HG03139 (cell line): ENCODE data around the gene AP3B1.
"Not testable (repeated sequence)": the region's sequence is repeated elsewhere in the genome, so short reads cannot be mapped to it uniquely, and the experiment has no call there.

Experiments
- ATAC-seq: cut with Tn5 transposase; IDR thresholded peaks from one replicate; pipeline ENCODE4 v1.9.1; 2021; ENCODE audit not compliant: unreplicated experiment

The AP3B1 gene

DNA sequence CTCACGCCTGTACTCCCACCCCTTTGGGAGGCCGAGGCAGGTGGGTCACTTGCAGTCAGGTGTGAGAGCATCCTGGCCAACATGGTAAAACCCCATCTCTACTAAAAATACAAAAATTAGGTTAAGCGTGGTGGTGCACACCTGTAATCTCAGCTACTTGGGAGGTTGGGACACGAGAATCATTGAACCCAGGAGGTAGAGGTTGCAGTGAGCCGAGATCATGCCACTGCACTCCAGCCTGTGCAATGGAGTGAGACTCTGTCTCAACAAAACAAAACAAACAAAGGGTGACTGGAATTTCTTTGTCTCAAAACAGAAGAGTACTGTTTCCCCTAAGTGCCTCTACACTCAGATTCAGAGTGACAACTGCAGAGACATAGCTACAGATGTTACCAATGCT is 116.1 kb downstream of the AP3B1 start:
- ATAC-seq, result no peak

DNA sequence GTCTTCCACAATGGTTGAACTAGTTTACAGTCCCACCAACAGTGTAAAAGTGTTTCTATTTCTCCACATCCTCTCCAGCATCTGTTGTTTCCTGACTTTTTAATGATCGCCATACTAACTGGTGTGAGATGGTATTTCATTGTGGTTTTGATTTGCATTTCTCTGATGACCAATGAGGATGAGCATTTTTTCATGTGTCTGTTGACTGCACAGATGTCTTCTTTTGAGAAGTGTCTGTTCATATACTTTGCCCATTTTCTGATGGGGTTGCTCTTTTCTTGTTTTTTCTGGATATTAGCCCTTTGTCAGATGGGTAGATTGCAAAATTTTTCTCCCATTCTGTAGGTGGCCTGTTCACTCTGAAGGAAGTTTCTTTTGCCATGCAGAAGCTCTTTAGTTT is 124.2 kb downstream of the AP3B1 start:
- not testable (repeated sequence) for ATAC-seq

DNA sequence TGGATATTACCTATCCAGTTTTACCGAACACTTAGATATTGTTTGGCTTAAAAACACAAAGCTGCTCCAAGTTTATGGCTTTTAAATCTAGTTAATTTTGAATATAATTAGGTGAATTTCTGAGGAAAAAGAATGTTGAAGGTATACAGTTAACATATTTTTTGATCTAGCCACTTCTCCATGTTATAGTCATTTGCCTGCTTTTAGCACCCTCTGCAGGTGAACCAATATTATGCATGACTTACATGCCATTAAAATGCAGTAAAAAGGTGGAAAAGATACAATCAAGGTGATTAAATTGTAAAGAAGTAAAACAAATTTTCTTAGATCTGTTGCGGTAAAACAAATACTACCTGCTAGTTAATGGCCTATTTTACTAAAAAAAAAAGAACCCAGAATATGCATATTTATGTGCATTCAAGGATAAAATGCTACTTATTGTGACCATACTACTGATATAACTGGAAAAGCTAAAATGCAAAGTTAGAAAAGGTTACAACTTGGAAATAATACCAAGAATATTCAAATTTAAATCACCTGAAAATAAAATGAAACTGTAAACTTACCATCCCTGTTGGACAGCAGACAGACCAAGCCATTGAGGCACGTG is 132.1 kb downstream of the AP3B1 start:
- ATAC-seq, result no peak

DNA sequence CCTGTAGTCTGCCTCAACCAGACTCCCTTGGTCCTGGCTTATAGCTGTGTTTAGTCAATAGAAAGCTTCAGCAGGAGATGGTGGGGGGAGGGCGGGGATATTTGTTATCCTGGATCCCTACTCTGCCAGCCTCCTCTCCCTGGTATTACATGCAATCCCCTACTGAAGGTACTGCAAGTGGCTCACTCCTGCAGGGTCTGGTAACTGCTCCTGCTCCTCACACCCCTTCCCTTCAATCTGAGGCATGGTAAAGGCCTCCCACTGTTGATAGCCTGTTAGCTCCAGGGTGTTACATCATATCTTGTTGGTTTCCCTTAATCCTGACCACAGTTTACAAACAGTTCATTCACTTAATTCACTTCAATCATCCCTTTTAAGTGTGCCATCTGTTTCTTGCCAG is 137.5 kb downstream of the AP3B1 start:
- ATAC-seq, result no peak

DNA sequence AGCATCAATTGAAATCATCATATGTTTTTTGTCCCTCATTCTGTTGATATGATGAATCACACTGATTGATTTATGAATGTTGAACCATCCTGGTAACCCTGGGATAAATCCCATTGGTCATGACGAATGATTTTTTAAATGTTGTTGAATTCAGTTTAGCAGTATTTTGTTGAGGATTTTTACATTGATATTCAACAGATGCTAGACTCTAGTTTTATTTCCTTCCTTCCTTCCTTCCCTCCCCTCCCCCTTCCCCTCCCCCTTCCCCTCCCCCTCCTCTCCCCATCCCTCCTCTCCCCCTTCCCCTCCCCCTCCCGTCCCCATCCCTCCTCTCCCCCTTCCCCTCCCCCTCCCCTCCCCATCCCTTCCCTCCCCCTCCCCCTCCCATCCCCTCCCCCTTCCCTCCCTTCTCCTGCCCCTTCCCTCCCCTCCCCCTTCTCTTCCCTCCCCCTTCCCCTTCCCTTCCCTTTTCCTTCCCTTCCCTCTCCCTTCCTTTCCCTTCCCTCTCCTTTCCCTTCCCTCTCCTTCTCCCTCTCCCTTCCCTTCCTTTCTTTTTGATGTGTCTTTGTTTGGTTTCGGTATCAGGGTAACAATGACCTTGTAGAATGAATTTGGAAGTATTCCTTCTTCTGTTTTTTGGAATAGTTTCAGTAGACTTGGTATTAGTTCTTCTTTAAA is 142.8 kb downstream of the AP3B1 start:
- ATAC-seq, result no peak

DNA sequence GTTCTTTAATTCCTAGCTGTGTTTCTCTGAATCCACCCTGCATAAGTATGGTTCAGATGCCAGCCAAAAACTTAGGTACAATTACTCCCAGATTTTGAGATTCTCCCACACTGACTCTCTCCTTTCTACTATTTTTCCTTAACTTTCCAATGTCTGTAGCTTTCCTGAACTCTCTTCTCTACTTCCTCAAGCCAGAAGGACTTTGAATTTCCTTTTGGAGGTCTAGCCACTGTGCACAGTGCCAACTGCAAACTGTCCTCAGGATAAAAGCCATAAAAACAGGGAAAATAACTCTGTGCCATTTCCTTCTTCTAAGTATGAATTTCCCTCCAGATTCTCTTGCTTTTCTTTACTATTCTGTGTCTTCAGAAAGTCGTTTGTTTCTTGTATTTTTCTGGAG is 157.2 kb downstream of the AP3B1 start:
- ATAC-seq, result no peak

DNA sequence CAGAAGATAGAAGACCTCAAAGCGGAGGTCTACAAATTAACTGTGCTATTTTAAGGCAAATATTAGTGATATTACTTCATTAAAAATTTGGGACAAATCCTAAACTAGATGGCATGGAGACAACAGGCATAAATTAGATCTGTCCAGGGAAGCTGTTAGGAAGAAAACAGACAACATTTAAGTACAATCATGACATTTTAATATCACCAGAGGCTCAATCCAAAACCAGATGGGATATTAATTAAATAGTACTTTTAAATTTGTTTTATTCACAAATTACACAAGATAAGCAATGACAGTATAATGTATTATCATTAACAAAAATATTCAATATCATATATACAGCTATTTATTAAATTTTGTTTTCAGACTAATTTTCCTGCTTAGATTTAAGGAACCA is 161.1 kb downstream of the AP3B1 start:
- no peak for ATAC-seq

DNA sequence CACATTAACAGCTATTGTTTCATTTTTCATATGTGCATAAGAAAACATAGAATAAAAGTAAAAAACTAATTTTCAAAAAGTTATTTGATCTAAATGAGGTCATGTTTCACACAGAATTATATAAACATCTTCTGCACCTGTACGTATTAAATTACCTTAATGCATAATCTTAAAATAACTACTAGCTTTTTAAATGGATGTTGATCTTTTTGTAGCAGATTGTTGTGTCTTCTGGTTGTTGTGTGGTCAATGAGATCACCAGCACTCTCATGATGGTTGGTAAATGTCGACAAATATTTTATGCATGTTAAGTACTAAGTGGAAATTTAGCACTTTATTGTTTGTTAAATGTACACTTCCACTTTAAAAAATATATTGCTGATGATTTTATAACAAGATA is 162.0 kb downstream of the AP3B1 start:
- ATAC-seq, result no peak

DNA sequence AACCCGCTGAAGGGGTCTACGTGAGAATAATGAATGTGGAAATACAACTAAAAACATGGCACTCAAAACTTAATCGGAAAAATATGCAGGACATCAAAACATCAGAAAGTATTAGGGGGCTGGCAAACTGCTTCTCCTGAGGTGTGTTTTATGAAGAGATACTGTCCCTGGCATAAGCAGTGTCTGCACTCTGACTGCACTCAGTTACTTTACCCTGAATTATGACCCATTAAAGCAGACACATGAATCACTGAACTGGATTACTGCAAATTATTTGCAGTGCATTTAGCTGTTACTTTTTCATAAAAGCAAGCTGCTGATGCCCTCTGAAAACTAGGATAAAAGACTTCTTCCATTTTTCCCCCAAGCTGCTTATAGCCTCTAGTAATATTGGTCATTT is 164.9 kb downstream of the AP3B1 start:
- ATAC-seq, result no peak

DNA sequence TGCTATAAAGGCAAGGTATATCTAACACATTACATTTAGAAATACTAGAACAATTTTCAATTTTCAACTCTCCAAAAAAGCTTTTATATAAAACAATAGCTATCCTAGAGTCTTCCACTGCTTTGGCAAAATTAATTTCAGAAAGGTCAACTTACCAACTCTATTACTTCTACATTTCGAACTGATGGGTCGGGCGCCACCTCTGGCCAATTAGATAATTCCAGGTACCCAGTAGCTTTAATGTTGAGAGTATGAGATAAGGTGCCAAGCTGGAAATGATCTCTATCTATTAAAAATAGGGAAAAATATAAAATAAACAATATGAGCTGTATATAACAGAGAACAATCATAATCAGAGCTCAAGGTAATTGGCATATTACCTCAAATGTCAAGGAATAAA is 166.6 kb downstream of the AP3B1 start:
- no peak for ATAC-seq

DNA sequence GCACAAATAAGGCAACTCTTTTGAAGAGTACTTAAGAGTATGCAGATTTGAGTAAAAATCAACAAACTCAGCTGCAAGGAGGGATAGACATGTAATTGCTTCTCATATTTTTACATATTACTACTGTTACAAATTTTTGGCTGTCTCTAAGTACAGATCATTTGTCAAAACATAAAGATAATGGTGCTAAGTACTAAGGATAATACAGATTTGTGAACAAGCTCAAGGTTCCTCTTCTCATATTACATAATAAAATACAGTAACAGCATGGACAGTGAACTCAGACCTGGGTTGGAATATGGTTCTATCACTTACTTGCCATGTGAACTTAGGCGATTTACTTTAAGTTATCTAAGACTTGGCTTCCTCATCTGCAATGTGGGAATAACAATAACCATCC is 168.0 kb downstream of the AP3B1 start:
- ATAC-seq, result no peak

DNA sequence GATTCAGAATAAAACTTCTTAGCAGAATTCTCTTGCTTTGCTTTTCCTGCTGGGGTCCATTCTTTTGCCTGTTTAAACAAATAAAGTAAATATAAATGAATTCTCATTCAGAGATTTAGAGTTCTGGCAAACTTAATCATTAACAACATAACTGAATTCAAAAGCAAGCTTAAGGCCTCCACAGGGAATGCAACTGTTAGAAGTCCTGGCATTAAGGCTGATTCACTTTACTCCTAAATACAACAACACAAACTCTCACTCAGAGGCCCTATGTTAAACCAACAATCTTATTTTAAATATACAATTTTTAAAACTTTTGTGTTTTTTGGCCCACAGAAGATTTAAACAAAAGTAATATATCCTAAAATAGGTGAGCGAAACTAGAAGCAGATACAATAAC is 178.3 kb downstream of the AP3B1 start:
- ATAC-seq, result no peak

DNA sequence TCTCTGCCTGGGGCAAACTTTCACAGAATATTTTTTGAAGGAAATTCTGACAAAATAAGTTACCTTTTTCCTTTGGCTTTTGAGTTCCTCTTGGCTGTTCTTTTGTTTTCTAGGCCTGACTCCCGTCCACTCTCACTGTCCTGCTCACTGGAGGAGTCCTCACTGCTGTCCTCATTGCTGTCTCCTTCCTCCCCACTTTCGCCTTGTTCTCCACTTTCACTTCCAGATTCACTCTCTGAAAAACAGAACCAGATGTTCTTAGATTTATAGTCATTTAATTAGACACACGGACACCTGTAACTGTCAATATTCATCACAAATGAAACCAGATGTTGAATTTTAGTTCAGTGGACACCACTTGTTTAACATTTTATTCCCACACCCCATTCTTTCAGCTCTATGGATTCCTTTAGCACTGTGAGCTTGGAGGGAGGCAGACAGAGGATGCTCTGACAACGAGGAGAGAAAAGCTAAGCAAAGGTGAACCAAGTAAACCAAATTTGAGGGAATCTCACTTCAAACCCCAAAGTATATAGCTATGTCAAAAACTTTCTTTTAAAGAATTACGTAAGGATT is 180.7 kb downstream of the AP3B1 start:
- ATAC-seq, result no peak

DNA sequence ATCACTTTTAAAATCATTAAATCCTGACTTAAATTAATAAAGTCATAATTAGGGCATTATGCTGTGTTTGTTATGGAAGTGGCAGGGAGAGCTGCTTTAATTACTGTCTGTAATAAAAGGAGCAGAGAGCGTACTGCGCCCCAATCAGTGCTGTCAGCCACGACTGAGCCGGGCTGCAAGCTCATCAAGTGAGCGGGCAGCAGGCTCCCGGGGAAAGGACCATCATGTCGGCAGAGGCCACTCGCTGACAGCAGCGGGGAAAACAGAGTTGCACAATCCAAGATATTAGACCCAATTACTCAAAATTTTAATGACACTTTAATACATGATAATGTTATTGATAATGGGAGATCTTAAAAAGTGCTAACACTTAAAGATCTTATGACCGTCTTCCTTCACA is 181.6 kb downstream of the AP3B1 start:
- no peak for ATAC-seq

DNA sequence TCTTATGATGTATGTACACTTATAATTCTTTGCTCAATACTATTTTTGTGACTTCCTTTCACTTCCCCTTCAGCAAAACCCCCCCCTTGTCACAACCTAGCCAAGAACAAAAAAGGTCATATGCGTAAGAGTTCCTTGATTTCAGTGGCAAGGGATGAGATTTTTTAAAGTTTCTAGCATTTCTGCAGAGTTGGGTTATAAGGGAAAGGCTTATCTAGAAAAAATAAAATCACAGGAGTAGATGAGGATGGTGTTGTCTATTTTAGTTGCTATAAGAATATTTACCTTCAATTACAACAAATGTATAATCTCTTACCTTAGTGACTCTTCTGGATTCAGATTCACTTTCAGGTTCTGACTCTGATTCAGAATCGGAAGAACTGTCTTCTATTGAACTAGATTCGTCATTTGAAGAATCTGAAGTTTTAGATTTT is 184.6 kb downstream of the AP3B1 start:
- ATAC-seq, result no peak

DNA sequence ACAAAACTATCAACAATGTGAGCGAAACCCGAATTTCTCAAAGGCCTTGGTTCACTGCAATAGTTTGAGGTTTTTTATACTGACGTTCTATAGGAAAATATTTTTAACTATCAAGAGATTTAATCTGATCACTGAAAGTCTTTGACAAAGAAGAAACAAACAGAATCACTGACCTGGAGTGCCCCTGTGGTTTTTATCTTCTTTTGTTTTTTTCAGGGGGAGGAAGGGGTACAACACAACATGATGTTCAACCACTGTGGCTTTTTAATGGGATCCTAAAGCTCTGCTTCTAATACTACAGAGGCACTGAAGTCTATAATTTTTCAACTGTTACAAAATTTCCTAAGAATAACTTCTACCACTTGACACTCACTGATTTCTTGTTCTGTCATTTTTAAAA is 185.9 kb downstream of the AP3B1 start:
- no peak for ATAC-seq

DNA sequence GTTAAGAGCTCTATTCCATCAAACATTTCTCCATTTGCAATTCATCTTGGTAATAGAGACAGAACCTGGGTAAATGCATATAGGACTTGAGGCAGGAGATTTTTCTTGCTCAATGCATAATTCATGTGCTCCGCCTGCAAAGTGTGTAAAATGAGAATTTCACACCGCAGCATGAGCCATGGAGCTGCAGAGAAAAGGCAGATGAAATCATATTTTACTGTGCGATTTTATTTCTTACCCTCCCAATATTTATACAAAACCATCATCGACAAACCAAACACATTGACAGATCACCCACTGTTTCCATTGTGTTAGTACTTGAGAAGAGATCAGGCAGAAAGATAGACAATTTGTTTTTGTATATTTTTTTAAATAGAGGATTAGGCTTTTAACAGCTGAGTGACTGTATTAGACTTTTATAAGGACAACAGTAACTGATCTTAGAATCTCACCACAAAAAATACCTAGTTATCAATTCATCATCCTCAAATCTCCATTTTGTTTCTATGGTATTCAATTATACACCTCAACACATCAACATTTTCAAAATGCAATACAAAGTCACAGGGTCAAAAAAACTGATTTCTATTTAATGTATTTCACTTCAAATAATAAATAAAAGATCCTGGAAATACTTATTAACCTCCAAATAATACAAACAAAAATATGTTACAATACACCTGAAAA is 191.1 kb downstream of the AP3B1 start:
- ATAC-seq, result no peak

DNA sequence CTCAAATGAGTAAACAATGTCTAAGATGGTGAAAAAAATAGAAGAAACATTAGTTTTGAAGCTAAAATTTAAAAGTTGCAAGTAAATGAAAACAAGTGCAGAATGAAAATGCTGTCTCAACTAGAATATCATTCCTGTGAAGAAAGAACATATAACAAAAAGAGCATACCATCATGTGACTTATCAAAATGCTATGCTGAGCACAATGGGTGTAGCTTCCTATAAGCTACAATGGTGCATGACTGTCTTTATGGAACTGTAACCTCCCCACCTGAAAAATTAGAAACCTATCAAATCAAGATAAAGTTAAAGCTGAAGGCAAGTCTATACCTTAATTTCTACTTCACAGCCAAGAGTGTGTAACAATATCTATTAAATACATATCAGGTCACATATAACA is 192.0 kb downstream of the AP3B1 start:
- ATAC-seq, result no peak

DNA sequence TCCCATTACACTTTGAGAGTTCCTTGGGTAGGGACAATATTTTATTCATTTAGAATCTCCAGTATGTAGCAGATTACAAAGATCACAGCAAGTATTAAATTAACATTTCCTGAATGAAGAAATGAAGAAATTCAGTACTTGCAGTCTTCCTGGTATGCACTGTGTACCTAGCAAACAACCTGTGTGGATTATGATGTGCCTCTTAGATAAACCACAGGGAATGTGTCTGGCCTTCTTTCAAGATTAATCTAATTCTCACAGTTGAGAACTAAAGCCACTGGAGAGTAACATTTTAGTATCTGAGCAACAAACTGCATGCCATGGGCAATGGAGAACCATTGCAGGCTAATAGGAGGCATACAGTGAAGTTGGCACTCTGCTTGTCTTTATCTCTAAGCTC is 199.4 kb downstream of the AP3B1 start:
- no peak for ATAC-seq

DNA sequence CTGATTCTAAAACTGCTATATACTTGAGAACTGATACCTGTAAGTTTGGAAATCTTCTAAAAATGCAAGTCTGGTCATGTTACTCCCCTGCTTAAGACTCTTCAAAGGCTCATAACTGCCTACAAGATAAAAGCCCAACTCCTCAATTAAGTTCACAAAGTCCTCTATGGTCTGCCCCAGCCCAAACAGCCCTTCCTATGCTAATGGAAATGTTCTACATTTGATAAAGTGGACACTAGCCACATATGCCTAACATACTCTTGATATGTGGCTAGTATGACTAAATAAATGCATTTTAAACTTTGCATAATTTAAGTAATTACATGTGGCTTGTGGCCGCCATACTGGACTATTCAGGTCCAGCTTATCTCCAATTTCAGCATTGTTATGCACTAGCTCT is 204.5 kb downstream of the AP3B1 start:
- ATAC-seq, result no peak

DNA sequence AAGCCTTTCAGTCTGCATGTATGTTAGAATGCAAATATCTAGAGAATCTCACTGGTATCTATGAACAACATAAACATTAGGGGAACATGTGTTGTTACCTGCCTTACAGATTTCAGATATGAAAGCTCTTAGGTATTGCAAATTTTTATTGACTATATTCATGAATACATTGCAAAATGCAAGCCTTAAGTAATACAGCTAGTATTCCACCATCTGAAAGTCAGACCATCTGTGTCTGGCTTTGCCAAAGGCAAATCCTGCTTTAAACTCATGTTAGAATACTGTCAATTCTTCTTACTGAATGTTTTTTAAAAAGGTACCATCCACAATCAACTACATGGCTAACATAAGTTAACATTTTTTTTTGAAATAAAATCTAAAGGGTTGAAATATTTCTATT is 215.6 kb downstream of the AP3B1 start:
- ATAC-seq, result no peak

DNA sequence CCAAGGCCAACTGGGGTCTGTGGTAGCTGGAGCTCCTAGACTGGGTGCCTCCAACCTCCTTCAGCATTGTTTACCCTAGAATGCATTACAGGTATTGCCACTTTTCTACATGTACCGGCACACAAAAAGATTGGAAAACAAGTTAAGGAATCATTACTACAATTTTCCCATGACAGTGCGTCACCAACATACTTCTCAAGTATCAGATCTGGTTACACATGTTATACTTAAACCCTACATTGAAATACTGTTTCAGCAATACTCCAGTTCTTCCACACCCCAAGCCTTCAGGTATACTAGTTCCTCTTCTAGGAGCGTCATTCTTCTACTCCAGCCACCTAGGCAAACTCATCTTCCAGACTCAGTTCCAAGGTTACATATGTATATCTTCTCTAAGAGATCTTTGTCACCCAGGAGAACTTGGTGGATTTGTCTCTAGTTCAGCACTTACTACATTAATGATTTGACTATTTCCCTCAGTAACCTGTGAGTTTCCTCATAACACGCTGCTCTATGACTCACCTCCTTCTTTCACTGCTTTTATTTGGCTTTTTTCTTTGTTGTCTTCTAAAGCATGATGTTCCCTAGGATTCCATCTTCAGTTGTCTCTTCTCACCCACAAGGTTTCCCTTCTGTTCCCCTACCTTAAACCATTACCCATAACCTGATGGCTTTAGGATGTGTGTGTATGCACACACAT is 217.0 kb downstream of the AP3B1 start:
- ATAC-seq, result no peak
